ENCODE results near the gene RASGEF1C. TPM values are rescaled to one million over a fixed set of nuclear protein-coding genes. Genes with fewer than 3 reads are reported as not detected.
A peak's percentile ranks its signal among the peaks of the same experiment; 100 is the strongest.

Gene RASGEF1C
- total and polyA plus RNA-seq, 2 of the 13 experiments (the other 11 are each of a cell fraction or from before 2014, with no cell fraction given): not detected

- Histone ChIP-seq H3K4me1 (ENCODE audit: insufficient read depth, low read length) (peaks cover 4% of the 10 kb centered on the region; the same call in 1 of the 2 replicates), H3K9ac (ENCODE audit: insufficient read depth, low read depth, low read length) (no peak overlapping the region), H3K4me3 (replicated peaks in 1 of 3; ENCODE audit: insufficient read depth in 1 of 3, low read depth in 2 of 3, low read length in 3 of 3) (no peak overlapping the region), H3K79me2 (ENCODE audit: insufficient read depth, low read length) (no peaks in the 10 kb centered on the region), H4K20me1 (ENCODE audit: insufficient read depth, low read length) (no peaks in the 10 kb centered on the region), H3K27me3 (ENCODE audit: control insufficient read depth in 1 of 2, insufficient read depth in 2 of 2, low read length in 2 of 2) (peaks cover 0 to 17% of the 10 kb centered on the region in 2 experiments; a peak in 3 of 5 replicates), H3K4me2 (ENCODE audit: low read depth, low read length) (no peak overlapping the region), H3K27ac (ENCODE audit: extremely low read length, insufficient read depth, low read length) (no peak overlapping the region), H2AFZ (ENCODE audit: low read length) (no peak overlapping the region), H3K36me3 (replicated peaks in 1 of 2; ENCODE audit: control insufficient read depth in 1 of 2, insufficient read depth in 2 of 2, low read length in 2 of 2) (no peaks in the 10 kb centered on the region), H3K9me3 (ENCODE audit: low read length) (no peaks in the 10 kb centered on the region)
- ATAC-seq (peak; percentile 14; the same call in 1 of the 3 replicates), DNase-seq (ENCODE audit: low spot score) (no peak), FAIRE-seq (no peak)
- in situ Hi-C loops (cut with HindIII; ENCODE audit: extremely low pct_ligation_motif_present, low pct_unique_long_range_greater_than_20kb) (loop anchor here (25.0 kb wide), 1 partner anchor 247 kb away; no protein-coding TSS in a partner anchor), intact Hi-C loops (cut with micrococcal nuclease; ENCODE audit: unreplicated experiment) (no loop called here)
- CTCF ChIA-PET (ENCODE audit: low intra/inter-chr PET ratio, low total read pairs): no interaction called here
- 40% methylated on average over 16 of the region's 21 CpGs for WGBS (ENCODE audit: low lambda C conversion rate)
- BruUV-seq (replicated peaks): no TSS peak
- POLR2A ChIA-PET: no interaction called here
- TF ChIP-seq ZNF34 (CRISPR knock-in tag; IDR thresholded peaks at IDR 0.05; ENCODE audit: borderline replicate concordance) (no peak), RBM22 (optimal IDR thresholded peaks at IDR 0.05; ENCODE audit: low read length) (no peak), ZMYM4 (CRISPR knock-in tag; IDR thresholded peaks at IDR 0.05) (no peak), ZNF572 (CRISPR knock-in tag; IDR thresholded peaks at IDR 0.05) (no peak), FOSL1 (CRISPR knock-in tag; IDR thresholded peaks at IDR 0.05; ENCODE audit: borderline replicate concordance) (no peak), ZSCAN9 (CRISPR knock-in tag; IDR thresholded peaks at IDR 0.05; ENCODE audit: borderline replicate concordance) (no peak), ZNF282 (IDR thresholded peaks at IDR 0.05; ENCODE audit: partially characterized antibody) (no peak), NR1H2 (CRISPR knock-in tag; IDR thresholded peaks at IDR 0.05; ENCODE audit: borderline replicate concordance, low read depth) (no peak), ZNF777 (CRISPR knock-in tag; IDR thresholded peaks at IDR 0.05) (no peak), ZFP82 (CRISPR knock-in tag; IDR thresholded peaks at IDR 0.05; ENCODE audit: borderline replicate concordance) (no peak)
- TF ChIP-seq, protein P1, sequence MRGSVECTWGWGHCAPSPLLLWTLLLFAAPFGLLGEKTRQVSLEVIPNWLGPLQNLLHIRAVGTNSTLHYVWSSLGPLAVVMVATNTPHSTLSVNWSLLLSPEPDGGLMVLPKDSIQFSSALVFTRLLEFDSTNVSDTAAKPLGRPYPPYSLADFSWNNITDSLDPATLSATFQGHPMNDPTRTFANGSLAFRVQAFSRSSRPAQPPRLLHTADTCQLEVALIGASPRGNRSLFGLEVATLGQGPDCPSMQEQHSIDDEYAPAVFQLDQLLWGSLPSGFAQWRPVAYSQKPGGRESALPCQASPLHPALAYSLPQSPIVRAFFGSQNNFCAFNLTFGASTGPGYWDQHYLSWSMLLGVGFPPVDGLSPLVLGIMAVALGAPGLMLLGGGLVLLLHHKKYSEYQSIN (CRISPR knock-in tag; IDR thresholded peaks at IDR 0.05; ENCODE audit: borderline replicate concordance): no peak
Measured at GRCh38 chr5:180214870-180215770, 6.1 kb upstream of the RASGEF1C start.
